ENCODE measurements around the gene IGFN1. TPM values are rescaled to one million over a fixed set of nuclear protein-coding genes. Genes with fewer than 3 reads are reported as not detected.

IGFN1 gene
- total and polyA plus RNA-seq, 2 of the 8 experiments (the other 6 are each of a cell fraction or from before 2014, with no cell fraction given): not detected

DNA sequence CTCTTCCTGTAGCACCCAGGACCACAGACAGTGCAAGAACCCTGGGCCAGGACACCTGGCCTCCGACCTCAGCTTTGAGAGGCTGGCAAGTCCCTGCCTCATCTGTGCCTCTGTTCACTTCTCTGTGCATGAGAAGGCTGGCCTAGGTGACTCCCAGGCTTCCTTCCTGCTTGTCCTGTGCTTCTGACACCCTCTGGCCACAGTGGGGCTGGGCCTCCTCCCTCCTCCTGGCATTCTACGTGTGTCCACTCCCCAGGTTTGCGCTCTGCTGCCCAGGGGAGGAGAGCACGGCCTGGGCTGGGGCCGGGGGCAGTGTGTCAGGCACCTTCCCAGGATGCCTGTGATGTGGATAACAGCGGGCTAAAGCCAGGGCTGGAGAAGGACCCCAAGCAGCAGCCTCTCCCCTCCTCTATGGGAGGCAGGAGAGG lies 62.3 kb downstream of the IGFN1 start (continued):
- TF ChIP-seq, protein P1, sequence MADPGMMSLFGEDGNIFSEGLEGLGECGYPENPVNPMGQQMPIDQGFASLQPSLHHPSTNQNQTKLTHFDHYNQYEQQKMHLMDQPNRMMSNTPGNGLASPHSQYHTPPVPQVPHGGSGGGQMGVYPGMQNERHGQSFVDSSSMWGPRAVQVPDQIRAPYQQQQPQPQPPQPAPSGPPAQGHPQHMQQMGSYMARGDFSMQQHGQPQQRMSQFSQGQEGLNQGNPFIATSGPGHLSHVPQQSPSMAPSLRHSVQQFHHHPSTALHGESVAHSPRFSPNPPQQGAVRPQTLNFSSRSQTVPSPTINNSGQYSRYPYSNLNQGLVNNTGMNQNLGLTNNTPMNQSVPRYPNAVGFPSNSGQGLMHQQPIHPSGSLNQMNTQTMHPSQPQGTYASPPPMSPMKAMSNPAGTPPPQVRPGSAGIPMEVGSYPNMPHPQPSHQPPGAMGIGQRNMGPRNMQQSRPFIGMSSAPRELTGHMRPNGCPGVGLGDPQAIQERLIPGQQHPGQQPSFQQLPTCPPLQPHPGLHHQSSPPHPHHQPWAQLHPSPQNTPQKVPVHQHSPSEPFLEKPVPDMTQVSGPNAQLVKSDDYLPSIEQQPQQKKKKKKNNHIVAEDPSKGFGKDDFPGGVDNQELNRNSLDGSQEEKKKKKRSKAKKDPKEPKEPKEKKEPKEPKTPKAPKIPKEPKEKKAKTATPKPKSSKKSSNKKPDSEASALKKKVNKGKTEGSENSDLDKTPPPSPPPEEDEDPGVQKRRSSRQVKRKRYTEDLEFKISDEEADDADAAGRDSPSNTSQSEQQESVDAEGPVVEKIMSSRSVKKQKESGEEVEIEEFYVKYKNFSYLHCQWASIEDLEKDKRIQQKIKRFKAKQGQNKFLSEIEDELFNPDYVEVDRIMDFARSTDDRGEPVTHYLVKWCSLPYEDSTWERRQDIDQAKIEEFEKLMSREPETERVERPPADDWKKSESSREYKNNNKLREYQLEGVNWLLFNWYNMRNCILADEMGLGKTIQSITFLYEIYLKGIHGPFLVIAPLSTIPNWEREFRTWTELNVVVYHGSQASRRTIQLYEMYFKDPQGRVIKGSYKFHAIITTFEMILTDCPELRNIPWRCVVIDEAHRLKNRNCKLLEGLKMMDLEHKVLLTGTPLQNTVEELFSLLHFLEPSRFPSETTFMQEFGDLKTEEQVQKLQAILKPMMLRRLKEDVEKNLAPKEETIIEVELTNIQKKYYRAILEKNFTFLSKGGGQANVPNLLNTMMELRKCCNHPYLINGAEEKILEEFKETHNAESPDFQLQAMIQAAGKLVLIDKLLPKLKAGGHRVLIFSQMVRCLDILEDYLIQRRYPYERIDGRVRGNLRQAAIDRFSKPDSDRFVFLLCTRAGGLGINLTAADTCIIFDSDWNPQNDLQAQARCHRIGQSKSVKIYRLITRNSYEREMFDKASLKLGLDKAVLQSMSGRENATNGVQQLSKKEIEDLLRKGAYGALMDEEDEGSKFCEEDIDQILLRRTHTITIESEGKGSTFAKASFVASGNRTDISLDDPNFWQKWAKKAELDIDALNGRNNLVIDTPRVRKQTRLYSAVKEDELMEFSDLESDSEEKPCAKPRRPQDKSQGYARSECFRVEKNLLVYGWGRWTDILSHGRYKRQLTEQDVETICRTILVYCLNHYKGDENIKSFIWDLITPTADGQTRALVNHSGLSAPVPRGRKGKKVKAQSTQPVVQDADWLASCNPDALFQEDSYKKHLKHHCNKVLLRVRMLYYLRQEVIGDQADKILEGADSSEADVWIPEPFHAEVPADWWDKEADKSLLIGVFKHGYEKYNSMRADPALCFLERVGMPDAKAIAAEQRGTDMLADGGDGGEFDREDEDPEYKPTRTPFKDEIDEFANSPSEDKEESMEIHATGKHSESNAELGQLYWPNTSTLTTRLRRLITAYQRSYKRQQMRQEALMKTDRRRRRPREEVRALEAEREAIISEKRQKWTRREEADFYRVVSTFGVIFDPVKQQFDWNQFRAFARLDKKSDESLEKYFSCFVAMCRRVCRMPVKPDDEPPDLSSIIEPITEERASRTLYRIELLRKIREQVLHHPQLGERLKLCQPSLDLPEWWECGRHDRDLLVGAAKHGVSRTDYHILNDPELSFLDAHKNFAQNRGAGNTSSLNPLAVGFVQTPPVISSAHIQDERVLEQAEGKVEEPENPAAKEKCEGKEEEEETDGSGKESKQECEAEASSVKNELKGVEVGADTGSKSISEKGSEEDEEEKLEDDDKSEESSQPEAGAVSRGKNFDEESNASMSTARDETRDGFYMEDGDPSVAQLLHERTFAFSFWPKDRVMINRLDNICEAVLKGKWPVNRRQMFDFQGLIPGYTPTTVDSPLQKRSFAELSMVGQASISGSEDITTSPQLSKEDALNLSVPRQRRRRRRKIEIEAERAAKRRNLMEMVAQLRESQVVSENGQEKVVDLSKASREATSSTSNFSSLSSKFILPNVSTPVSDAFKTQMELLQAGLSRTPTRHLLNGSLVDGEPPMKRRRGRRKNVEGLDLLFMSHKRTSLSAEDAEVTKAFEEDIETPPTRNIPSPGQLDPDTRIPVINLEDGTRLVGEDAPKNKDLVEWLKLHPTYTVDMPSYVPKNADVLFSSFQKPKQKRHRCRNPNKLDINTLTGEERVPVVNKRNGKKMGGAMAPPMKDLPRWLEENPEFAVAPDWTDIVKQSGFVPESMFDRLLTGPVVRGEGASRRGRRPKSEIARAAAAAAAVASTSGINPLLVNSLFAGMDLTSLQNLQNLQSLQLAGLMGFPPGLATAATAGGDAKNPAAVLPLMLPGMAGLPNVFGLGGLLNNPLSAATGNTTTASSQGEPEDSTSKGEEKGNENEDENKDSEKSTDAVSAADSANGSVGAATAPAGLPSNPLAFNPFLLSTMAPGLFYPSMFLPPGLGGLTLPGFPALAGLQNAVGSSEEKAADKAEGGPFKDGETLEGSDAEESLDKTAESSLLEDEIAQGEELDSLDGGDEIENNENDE (IDR thresholded peaks at IDR 0.05; ENCODE audit: insufficient replicate concordance, low read length): no peak
- TF ChIP-seq RNF2 (IDR thresholded peaks at IDR 0.05; ENCODE audit: borderline replicate concordance, low read depth, low read length, missing control alignments, poor library complexity, severe bottlenecking) (no peak), YY1 (IDR thresholded peaks at IDR 0.05; ENCODE audit: low read depth, low read length) (no peak)

Data from H1 (cell line).